Endothelial cell of umbilical vein (primary cell): Measurements from ENCODE around the gene IFIT3. TPM values are rescaled to one million over a fixed set of nuclear protein-coding genes. Genes with fewer than 3 reads are reported as not detected.

Experiments
- BruUV-seq: library from RNA; stranded (reverse); fragments of 400-500 nt; replicated peaks from 2 replicates; lab custom pipeline; 2021; lab: Mats Ljungman, UMichigan
- CTCF ChIA-PET: fragments of 300-600, 350-600 bp; sonication (Branson Sonifier 250); formaldehyde crosslinking; loops from one replicate; lab custom pipeline; 2021; ENCODE audit warnings: antibody characterized with exemption, inconsistent platforms; lab: Charles Lee
- POLR2A ChIA-PET: fragments of 300-600, 350-600 bp; sonication (Branson Sonifier 250); formaldehyde crosslinking; loops from one replicate; lab custom pipeline; 2021; ENCODE audit warnings: antibody characterized with exemption, inconsistent platforms; lab: Charles Lee
- DNase-seq: peaks from one replicate; pipeline ENCODE4 v3.0.0-alpha.2; 2011; ENCODE audit warnings: low read depth, low spot score
- FAIRE-seq: peaks from 2 replicates; lab custom pipeline; 2011; peaks lifted over from hg19 to GRCh38; lab: Jason Lieb, UNC
- H2AFZ ChIP-seq: 2 replicates; pipeline ENCODE4 v1.6.0; 2012; ENCODE audit warnings: low read depth, low read length, control low read depth, inconsistent platforms
- H3K27ac ChIP-seq: 2 replicates; pipeline ENCODE4 v1.5.1; 2011; ENCODE audit warnings: low read depth, mild to moderate bottlenecking, control low read depth, low read length, moderate library complexity; ENCODE audit not compliant: insufficient read depth
- H3K27me3 ChIP-seq, 2 experiments: 2 replicates each; pipeline versions ENCODE4 v1.6.0 to v1.6.1; 2011; ENCODE audit warnings: low read length in 2 of 2, mixed read lengths in 1 of 2; ENCODE audit not compliant: control insufficient read depth in 2 of 2, insufficient read depth in 2 of 2
- H3K36me3 ChIP-seq, 2 experiments: 2 replicates in 1 of 2; 3 replicates in 1 of 2; pipeline ENCODE4 v1.5.1; 2011; ENCODE audit warnings: low read length in 2 of 2, mild to moderate bottlenecking in 1 of 2, moderate library complexity in 1 of 2; ENCODE audit not compliant: control insufficient read depth in 2 of 2, insufficient read depth in 2 of 2; ENCODE audit errors: extremely low read depth in 1 of 2
- H3K4me1 ChIP-seq: 3 replicates; pipeline ENCODE4 v1.5.1; 2011; ENCODE audit warnings: mild to moderate bottlenecking, low read length; ENCODE audit not compliant: control insufficient read depth, insufficient read depth; ENCODE audit errors: extremely low read depth
- H3K4me2 ChIP-seq: 2 replicates; pipeline ENCODE4 v1.6.1; 2011; ENCODE audit warnings: low read length, control low read depth, mixed read lengths; ENCODE audit not compliant: insufficient read depth
- H3K4me3 ChIP-seq, 3 experiments: fragments of 200-600 bp in 1 of 3; sonication (generic), shearing (Covaris generic) in 1 of 3; replicated peaks in 1 of 3; 2 replicates each; pipeline ENCODE4 v1.5.1; 2011 to 2016; ENCODE audit warnings: control low read depth in 3 of 3, low read length in 3 of 3, mild to moderate bottlenecking in 2 of 3, inconsistent platforms in 1 of 3, low read depth in 1 of 3, moderate library complexity in 1 of 3; ENCODE audit not compliant: insufficient read depth in 1 of 3
- H3K79me2 ChIP-seq: 2 replicates; pipeline ENCODE4 v1.6.0; 2012; ENCODE audit warnings: low read length, inconsistent platforms; ENCODE audit not compliant: control insufficient read depth, insufficient read depth
- H3K9ac ChIP-seq: replicated peaks from 2 replicates; pipeline ENCODE3; 2011; ENCODE audit warnings: low read length, control low read depth; ENCODE audit not compliant: insufficient read depth; ENCODE audit errors: extremely low read depth
- H3K9me1 ChIP-seq: replicated peaks from 3 replicates; pipeline ENCODE4 v1.6.0; 2011; ENCODE audit warnings: mild to moderate bottlenecking, low read length; ENCODE audit not compliant: control insufficient read depth, insufficient read depth; ENCODE audit errors: extremely low read depth
- H3K9me3 ChIP-seq: replicated peaks from 2 replicates; pipeline ENCODE4 v1.5.1; 2012; ENCODE audit warnings: low read length, inconsistent platforms; ENCODE audit not compliant: control insufficient read depth, insufficient read depth
- H4K20me1 ChIP-seq: replicated peaks from 2 replicates; pipeline ENCODE3; 2011; ENCODE audit warnings: mild to moderate bottlenecking, low read length; ENCODE audit not compliant: control insufficient read depth, insufficient read depth; ENCODE audit errors: extremely low read depth
- CTCF ChIP-seq, 2 donors: IDR thresholded peaks; 1 replicate in 1 of 2; 2 replicates in 1 of 2; pipeline ENCODE4 v1.5.1; 2011; ENCODE audit warnings: low read length in 2 of 2, mild to moderate bottlenecking in 2 of 2, moderate library complexity in 2 of 2, control low read depth in 1 of 2, inconsistent platforms in 1 of 2, low read depth in 1 of 2; ENCODE audit not compliant: insufficient read depth in 1 of 2; ENCODE audit errors: extremely low read depth in 1 of 2
- EZH2 ChIP-seq: IDR thresholded peaks from 2 replicates; pipeline ENCODE4 v1.6.1; 2012; ENCODE audit warnings: borderline replicate concordance, low read depth, mild to moderate bottlenecking, moderate library complexity, low read length, inconsistent platforms; ENCODE audit not compliant: severe bottlenecking
- FOS ChIP-seq: IDR thresholded peaks from 2 replicates; pipeline ENCODE4 v1.6.1; 2011; ENCODE audit warnings: mild to moderate bottlenecking, low read length, moderate library complexity, borderline replicate concordance; ENCODE audit not compliant: insufficient read depth
- GATA2 ChIP-seq: IDR thresholded peaks from 2 replicates; pipeline ENCODE4 v1.7.0; 2011; ENCODE audit warnings: low read depth, mild to moderate bottlenecking, moderate library complexity, mixed read lengths, low read length; ENCODE audit not compliant: insufficient read length, insufficient read depth
- JUN ChIP-seq: IDR thresholded peaks from 2 replicates; pipeline ENCODE4 v1.6.1; 2011; ENCODE audit warnings: borderline replicate concordance, low read depth; ENCODE audit not compliant: insufficient read length, insufficient read depth
- MAX ChIP-seq: IDR thresholded peaks from 2 replicates; pipeline ENCODE4 v1.6.1; 2011; ENCODE audit not compliant: insufficient read depth, insufficient read length
- MYC ChIP-seq: IDR thresholded peaks from one replicate; pipeline ENCODE4 v1.6.1; 2011; ENCODE audit warnings: mild to moderate bottlenecking, low read depth, low read length
- POLR2A ChIP-seq: IDR thresholded peaks from 2 replicates; pipeline ENCODE4 v1.6.1; 2012; ENCODE audit warnings: low read depth, mild to moderate bottlenecking, control low read depth, low read length
- POLR2AphosphoS5 ChIP-seq: IDR thresholded peaks from 2 replicates; pipeline ENCODE4 v1.6.1; 2012; ENCODE audit warnings: low read depth, mild to moderate bottlenecking, control low read depth, low read length, moderate library complexity; ENCODE audit not compliant: insufficient read depth
- dilution Hi-C: fragments of 300-500 bp; cut with MboI; formaldehyde crosslinking; loops from one replicate; pipeline ENCODE4 v1.15.0; 2019; ENCODE audit warnings: low sequenced_read_pairs; ENCODE audit not compliant: extremely low pct_ligation_motif_present
- intact Hi-C: fragments of 100-400 bp; cut with micrococcal nuclease; formaldehyde crosslinking; loops from one replicate; pipeline ENCODE4 v1.10.0; 2022
- polyA plus RNA-seq, 4 experiments: library from polyadenylated mRNA; depleted of rRNA in 3 of 4; stranded (reverse) in 3 of 4; unstranded in 1 of 4; fragments of >200 nt; gene quantifications; 2 replicates each; pipeline versions ENCODE4 v1.2.1 to v1.2.3, GENCODE V29; 2011 to 2012; ENCODE audit warnings: missing spikeins in 1 of 4
- total RNA-seq: library from RNA; stranded (reverse); gene quantifications from 2 replicates; pipeline ENCODE4 v1.2.3, GENCODE V29; 2021

The IFIT3 gene
- total and polyA plus RNA-seq, 2 donors (not counting 3 experiments of a cell fraction or from before 2014, with no cell fraction given) = 1.2 to 3.1 TPM

- ChIA-PET CTCF (interaction anchor here (1.6 to 4.7 kb wide), 5 partner anchors 14 to 68 kb away, joined by 5 to 35 read pairs (median 8); partner anchors contain the start of gene IFIT3), POLR2A (no interaction called here)
- Histone ChIP-seq H3K27ac (no peak overlapping the region), H3K9ac (no peak overlapping the region), H3K9me1 (no peaks in the 10 kb centered on the region), H3K27me3 (peaks cover 8 to 17% of the 10 kb centered on the region in 2 experiments), H4K20me1 (no peaks in the 10 kb centered on the region), H3K4me1 (peaks cover 10% of the 10 kb centered on the region), H3K79me2 (no peaks in the 10 kb centered on the region), H3K4me3 (peak overlapping the region in 1 of 3 experiments; percentile 91), H3K9me3 (no peaks in the 10 kb centered on the region), H3K4me2 (peak overlapping the region; percentile 89), H3K36me3 (no peaks in the 10 kb centered on the region), H2AFZ (peak overlapping the region; percentile 71)
- intact Hi-C loops = loop anchor here (2.0 kb wide), 2 partner anchors 22 to 28 kb away; no protein-coding TSS in a partner anchor
- DNase-seq (peak; percentile 46), FAIRE-seq (peak; percentile 28)
- BruUV-seq = no TSS peak
- dilution Hi-C loops = no loop called here
- no peak for TF ChIP-seq FOS
- no peak for TF ChIP-seq CTCF (IDR thresholded peaks at IDR 0.05; ENCODE audit: extremely low read depth in 1 of 2, insufficient read depth in 1 of 2, low read depth in 1 of 2, low read length in 2 of 2)
- no peak for TF ChIP-seq MYC
- TF ChIP-seq MAX = no peak
- TF ChIP-seq POLR2A = no peak
- TF ChIP-seq GATA2 = no peak
- TF ChIP-seq POLR2AphosphoS5 = no peak
- no peak for TF ChIP-seq EZH2
- TF ChIP-seq JUN = no peak
These were observed 26.6 kb upstream of the IFIT3 start for GRCh38 chr10:89301232-89301631.
